ENCODE results near the gene EPS15.

Gene EPS15

DNA sequence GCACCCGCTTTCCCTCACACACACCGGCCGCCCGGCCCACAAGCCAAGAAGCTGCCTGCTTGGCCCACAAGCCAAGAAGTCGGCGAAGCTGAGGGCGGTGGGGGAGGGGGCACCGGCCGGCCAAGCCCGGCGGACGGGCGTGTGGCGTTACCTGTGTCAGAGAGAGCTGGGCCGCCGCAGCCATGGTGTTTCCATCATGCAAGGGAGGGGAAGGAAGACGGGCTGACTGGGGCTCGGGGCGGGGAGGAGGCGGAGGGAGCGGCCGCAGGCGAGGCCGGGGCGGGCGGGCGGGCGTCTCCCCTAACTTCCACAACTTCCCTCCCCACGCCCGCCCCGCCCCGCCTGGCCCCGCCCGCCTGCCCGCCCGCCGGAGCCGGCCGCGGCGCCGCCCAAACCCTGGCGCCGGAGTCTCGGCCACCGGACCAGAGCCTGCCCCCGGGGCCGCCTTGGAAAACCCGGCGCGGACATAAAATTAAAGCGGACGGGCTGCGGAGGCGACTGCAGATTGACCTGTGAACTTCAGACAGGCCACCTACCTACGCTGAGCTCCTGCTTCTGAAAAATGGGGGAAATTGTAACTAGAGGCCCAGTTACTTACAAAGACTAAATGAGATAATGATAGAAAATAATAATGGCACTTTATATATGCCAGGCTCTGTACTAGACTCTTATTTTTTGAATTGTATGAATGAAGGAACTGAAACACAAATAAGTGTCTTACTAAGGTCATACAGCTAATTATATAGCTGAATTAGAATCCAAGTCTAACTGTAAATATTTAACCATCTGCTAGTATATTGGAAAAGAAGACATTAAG, at the start of gene EPS15:
Gene EPS15, minus strand, starts transcription at position 219 of the 817 bp plus-strand sequence. Its CDS starts 35 bp downstream, at position 184.
- in situ Hi-C loops (cut with HindIII; ENCODE audit: low sequenced_read_pairs), result no loop called here
- TF ChIP-seq CTCF (IDR thresholded peaks at IDR 0.05; ENCODE audit: low read depth, low read length), result no peak
- peak; percentile 80 for DNase-seq (ENCODE audit: low read depth, low spot score)
- peak within 1 kb of the TSS; percentile 76 for H3K4me3 ChIP-seq (ENCODE audit: low read depth, low read length)

GRCh38 chr1:51568231-51568935, 49.3 kb upstream of the EPS15 start:
- DNase-seq (ENCODE audit: low read depth, low spot score), result no peak
- H3K4me3 ChIP-seq (ENCODE audit: low read depth, low read length), result no peak overlapping the region
- no peak for TF ChIP-seq CTCF (IDR thresholded peaks at IDR 0.05; ENCODE audit: low read depth, low read length)
- in situ Hi-C loops (cut with HindIII; ENCODE audit: low sequenced_read_pairs), result no loop called here

GRCh38 chr1:51567653-51568052, 48.6 kb upstream of the EPS15 start:
- in situ Hi-C loops (cut with HindIII; ENCODE audit: low sequenced_read_pairs), result no loop called here
- H3K4me3 ChIP-seq (ENCODE audit: low read depth, low read length), result no peak overlapping the region
- peak; percentile 90 for DNase-seq (ENCODE audit: low read depth, low spot score)
- no peak for TF ChIP-seq CTCF (IDR thresholded peaks at IDR 0.05; ENCODE audit: low read depth, low read length)

GRCh38 chr1:51566260-51566659, 47.2 kb upstream of the EPS15 start:
- TF ChIP-seq CTCF (IDR thresholded peaks at IDR 0.05; ENCODE audit: low read depth, low read length), result peak; percentile 14
- in situ Hi-C loops (cut with HindIII; ENCODE audit: low sequenced_read_pairs), result no loop called here
- no peak overlapping the region for H3K4me3 ChIP-seq (ENCODE audit: low read depth, low read length)
- no peak for DNase-seq (ENCODE audit: low read depth, low spot score)

DNA sequence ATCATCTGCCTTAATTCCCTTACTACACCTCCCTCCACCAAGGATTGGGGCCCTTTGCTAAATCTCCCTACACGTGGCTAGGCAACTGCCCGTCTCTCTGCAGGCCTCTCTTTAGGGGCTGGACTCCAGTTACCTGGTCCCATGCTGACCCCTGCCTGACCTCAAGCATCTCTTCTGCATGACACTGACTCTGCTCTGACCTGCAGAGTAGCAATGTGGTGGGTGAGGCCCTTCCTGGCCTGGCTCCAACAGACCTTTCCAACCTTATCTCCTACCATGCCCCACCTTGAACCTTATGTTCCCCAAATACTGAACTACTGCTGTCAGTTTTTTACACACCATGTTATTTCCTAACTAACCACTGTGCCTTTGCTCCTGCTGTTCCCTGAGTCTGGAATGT, 45.9 kb upstream of the EPS15 start:
- DNase-seq (ENCODE audit: low read depth, low spot score), result no peak
- in situ Hi-C loops (cut with HindIII; ENCODE audit: low sequenced_read_pairs), result no loop called here
- no peak for TF ChIP-seq CTCF (IDR thresholded peaks at IDR 0.05; ENCODE audit: low read depth, low read length)
- H3K4me3 ChIP-seq (ENCODE audit: low read depth, low read length), result no peak overlapping the region

DNA sequence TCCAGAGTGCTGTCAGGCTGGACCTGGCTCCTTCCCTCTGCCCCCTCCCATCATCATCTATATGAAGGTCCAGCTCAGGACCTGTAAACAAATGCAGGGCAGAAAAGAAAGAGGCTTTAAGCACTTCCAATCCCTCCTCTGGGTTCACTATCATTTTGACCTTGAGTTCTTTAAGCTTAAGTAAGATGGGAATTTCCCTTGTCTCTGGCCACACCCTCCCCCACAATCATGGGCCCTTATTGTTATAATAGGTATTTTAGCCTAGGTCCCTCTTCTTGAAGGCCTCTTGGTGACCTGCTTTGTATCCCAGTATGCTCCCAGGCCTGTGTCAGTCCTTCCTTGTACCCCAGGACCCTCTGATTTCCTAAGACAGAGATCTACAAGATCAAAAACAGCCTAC, 45.1 kb upstream of the EPS15 start:
- TF ChIP-seq CTCF (IDR thresholded peaks at IDR 0.05; ENCODE audit: low read depth, low read length), result no peak
- in situ Hi-C loops (cut with HindIII; ENCODE audit: low sequenced_read_pairs), result no loop called here
- no peak for DNase-seq (ENCODE audit: low read depth, low spot score)

More for the DNA sequence above, 45.1 kb upstream of the EPS15 start:
- no peak overlapping the region for H3K4me3 ChIP-seq (ENCODE audit: low read depth, low read length)

All from astrocyte of the spinal cord (primary cell).